GM18951 (cell line): Measurements from ENCODE around the gene DLK1.

Experiments
- POLR2A ChIP-seq: IDR thresholded peaks from 4 replicates; pipeline ENCODE4 v1.6.1; 2011; ENCODE audit warnings: mild to moderate bottlenecking; ENCODE audit not compliant: insufficient read length, insufficient read depth; ENCODE audit errors: extremely low read depth
- in situ Hi-C: fragments of 300-500 bp; cut with MboI; formaldehyde crosslinking; loops from one replicate; pipeline ENCODE4 v1.12.0; 2022; ENCODE audit warnings: low sequenced_read_pairs, mixed read lengths, inconsistent platforms; ENCODE audit not compliant: unreplicated experiment

The DLK1 gene

DNA sequence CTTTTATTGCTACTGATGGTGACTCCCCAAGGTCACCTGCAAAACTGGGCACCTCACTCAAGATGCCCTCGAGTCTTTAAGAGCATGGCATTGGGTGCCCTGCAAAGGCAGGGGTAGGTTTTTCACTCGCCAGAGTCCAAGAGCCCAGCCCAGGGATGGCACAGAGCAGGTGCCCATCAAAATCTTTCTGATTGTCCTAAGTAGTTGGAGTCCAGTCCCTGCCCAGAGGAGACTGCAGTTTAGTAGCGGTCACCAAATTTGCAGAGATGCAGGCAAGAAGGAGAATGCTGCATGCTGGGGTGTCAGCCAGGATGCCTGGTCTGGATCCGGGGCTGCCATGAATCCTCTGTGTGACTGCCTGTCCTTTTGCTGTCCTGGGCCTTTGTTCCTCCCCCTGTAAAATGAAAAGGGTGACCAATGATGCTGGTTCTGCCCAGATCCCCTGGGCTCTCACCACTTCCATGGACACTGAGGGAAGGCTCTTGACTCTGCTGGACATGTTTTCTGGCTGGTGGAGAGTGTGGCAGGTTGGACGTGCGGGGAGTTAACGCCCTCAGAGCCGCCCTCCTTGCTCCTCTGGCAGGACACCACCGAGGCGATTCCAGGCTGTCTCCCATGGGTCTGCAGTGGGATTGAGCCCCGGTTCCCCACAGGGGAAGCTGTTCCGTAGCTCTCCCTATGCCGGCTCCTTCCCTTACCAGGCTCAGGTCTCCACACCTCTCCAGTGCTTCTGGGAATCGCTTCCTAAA lies 41.3 kb downstream of the DLK1 start:
- in situ Hi-C loops = no loop called here
- no peak for TF ChIP-seq POLR2A

DNA sequence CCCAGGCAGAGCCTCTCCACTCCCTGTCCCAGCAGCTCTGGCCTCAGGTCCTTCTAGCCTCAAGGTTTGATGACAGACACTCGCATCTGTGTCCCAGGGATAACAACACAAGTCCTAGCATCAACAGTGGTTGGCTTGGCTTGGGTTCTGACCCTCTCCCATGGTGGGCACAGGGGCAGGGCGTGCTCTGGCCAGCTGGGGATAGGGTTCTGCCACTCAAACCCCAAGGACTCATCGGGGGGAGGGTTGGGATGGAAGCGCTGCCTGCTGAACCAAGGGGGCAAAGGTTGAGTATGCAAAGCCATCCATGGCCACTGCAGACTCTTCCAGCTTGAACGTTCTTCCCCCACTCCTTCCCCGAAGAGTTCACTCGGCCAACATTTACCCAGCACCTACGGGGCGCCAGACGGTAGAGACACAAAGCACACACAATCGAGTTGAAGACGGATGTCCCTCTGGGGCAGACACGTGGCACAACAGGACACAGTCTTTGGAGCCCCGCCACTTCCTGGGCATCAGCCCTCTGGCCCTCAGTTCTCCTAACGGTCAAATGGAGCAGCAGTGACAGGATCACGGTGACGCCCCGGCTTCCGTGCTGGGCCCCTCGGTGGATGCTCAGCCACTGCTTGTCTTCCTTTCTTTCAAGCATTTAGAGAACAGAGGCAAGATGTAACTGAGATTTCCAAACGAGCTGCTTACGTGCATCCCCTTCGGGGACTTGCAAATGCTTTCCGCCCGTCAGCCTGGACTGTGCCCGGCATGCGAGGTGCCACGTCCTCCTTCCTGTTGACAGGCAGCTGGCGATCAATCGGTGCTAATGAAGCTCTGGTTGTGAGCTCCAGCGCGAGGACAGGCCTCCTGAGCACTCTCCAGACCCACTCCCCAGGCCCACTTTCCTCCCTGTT lies 42.6 kb downstream of the DLK1 start:
- in situ Hi-C loops = no loop called here
- no peak for TF ChIP-seq POLR2A

GRCh38 chr14:100770046-100770445 lies 43.4 kb downstream of the DLK1 start:
- in situ Hi-C loops = no loop called here
- TF ChIP-seq POLR2A = no peak

DNA sequence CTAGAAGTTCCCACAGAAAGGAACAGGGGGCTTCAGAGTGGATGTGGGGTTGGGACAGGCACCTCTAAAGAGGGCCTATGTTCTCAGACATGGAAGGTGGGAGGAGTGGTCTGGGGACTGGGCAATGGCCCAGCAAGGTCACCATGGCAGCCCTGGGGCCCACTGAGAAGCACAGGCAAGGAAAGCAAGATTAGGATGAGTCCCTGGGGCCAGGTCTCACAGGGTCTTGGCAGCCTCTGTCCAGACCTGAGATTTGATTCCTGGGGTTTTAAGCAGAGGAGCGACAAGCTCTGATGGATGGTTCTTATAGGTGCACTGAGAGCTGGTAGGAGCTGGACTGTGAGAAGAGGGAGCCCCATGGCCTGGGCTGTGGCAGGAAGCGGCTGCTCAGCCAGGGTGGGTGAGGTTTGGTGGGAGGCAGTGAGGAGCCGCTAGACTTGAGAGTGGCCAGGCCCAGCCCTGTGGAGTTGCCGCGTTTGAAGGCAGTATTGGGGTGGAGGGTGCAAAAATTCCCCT lies 44.0 kb downstream of the DLK1 start:
- in situ Hi-C loops = no loop called here
- no peak for TF ChIP-seq POLR2A

GRCh38 chr14:100771121-100771800 lies 44.6 kb downstream of the DLK1 start:
- TF ChIP-seq POLR2A = no peak
- in situ Hi-C loops = no loop called here

GRCh38 chr14:100772607-100773165 lies 46.0 kb downstream of the DLK1 start:
- no peak for TF ChIP-seq POLR2A
- in situ Hi-C loops = no loop called here

DNA sequence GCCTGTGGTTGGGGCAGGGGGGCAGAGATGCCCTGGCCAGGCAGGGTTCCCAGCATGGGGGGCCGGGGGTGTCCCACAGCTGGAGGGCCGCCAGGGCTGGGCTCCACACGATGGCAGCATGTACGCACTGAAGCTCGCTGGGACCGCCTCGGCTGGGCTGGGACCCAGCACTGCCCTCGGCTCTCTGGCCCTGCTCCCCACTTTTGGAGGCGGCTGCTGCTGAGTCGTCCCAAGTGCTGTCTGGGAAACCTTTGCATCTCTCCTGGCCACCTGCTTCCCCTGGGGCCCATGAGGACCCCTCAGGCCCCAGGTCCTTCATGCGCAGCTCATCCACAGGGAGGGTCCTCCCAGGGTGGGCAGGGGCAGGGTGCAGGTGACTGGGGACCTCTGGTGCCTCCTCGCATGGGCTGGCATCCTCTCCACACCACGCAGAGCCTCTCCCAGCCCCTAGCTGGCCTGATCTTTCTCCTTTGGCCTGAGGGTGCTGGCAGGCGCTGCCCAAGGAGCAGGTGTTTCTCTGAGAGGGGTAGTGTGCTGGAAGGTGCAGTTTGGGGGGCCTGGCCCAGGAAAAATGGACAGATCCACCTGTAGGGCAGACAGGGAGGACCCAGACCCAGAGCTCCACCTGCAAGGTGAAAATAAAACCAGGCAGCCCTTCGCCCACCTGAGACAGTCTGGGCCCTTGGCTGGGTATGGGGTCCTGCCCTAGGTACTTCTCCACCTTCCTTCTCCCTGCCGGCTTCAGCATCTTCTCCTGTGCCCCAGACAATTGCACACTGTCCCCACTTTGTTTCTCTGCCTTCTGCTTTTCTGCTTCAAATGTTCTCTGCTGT lies 46.9 kb downstream of the DLK1 start:
- in situ Hi-C loops = no loop called here
- no peak for TF ChIP-seq POLR2A

- in situ Hi-C loops = no loop called here
- TF ChIP-seq POLR2A = no peak
These were observed 47.5 kb downstream of the DLK1 start for GRCh38 chr14:100774164-100774537.

DNA sequence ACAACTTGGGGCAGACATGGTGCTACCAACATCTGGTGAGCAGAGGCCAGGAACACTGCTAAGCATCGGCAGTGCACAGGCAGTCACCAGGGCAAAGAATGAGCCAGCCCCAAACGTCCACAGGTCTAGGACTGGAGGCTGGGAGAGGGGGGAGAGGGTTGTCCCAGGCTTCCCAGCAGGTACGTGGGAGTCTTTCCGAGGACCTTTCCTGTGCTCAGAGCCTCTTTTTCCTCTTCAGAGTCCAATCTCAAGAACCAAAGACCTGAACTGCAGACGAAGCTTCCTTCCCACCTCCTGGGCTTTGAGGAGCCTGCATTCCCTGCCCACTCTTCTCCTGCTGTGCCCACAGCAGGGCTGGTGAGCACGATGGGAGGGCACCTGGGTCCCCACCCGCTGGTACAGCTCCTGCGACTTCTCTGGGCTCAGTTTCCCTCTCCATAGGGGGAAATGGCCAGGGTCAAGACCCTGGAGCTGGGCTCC lies 48.7 kb downstream of the DLK1 start:
- TF ChIP-seq POLR2A = no peak
- in situ Hi-C loops = no loop called here

DNA sequence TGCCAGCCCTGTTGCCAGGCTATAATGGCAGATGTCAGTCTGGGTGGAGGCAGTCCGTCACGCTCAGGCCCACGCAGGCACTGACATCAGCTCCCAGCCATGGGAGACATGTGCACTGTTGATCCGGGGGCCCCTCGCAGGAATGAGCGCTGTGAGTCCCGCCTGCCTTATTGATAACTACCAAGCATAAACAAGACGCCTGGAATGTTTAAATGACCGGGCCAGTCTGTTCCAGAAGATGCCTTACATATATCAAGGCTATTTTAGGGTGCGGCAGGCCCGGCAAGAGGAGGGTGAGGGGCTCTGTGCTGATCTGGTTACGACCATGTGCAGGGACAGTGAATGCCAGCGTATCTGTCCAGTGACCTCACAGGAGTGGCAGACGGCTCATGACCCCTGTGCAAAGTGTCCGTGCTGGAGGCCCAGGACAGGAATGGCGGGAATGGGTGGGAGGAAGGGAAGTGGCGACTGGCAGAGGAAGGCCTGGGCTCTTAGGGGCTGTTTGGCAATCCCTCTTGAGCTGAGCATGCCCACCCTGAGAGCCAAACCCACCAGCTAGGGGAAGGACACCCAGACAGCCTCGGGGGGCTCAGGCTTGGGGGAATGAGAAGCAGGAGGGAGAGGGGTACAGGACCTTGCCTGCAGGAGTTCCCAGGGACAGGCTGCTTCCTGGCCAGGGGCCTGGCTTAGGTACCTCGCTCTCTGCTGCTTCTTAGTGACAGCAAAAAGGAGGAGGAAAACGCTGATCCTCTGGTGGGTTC lies 49.3 kb downstream of the DLK1 start:
- no peak for TF ChIP-seq POLR2A
- in situ Hi-C loops = no loop called here

GRCh38 chr14:100776681-100777365 lies 50.1 kb downstream of the DLK1 start:
- no peak for TF ChIP-seq POLR2A
- in situ Hi-C loops = no loop called here
